ENCODE measurements around the gene SAMD1. TPM values are rescaled to one million over a fixed set of nuclear protein-coding genes. Genes with fewer than 3 reads are reported as not detected.

SAMD1 gene
- polyA plus RNA-seq, 4 donors, result 19.7 to 45.4 (median 32.0) TPM

DNA sequence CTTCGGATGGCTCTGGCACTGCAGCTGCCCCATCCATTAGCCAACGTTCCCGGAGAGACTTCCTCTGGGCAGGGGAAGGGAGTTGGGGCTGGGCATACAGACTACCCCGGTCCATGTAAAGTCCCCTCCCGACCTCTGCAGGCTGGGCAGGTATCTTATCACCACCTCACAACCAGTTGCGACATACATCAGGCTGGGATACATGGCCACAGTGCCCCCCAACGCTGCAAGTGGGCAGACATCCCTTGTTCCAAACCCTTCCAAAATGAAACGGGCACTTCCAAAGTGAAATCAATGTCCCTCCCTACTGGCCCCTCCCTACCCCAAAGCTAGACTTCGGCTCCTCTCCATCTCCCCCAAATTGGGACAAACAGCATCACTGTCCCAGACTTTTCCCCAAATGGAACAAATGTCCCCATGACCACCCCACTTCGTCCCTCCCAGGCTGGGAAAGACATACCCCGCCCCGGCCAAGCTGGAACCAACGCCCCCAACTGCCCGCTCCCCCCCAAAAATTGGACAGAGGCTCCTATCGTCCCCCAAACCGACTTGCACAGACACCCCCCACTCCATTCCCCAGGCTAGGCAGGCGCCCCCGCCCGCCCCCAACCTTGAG is 33.7 kb downstream of the SAMD1 start:
- peaks cover 0 to 40% (median 6%) of the 10 kb centered on the region in 3 donors for H3K27me3 ChIP-seq (ENCODE audit: control insufficient read depth in 3 of 3, insufficient read depth in 3 of 3, low read length in 3 of 3)
- peaks cover 0 to 26% (median 2%) of the 10 kb centered on the region in 3 donors for H3K4me1 ChIP-seq (ENCODE audit: control insufficient read depth in 3 of 3, insufficient read depth in 2 of 3, low read depth in 1 of 3, low read length in 2 of 3)
- peak overlapping the region in 1 of 3 donors; percentile 7 for H3K4me3 ChIP-seq (ENCODE audit: low read depth in 1 of 3, low read length in 3 of 3)
- DNase-seq, result no peak
- H3K27ac ChIP-seq (ENCODE audit: low read depth in 1 of 3, low read length in 2 of 3), result no peak overlapping the region
- WGBS, 3 donors, result 31 to 47% (median 44%) methylated on average over 17 to 19 of the region's 19 CpGs
- peaks cover 0 to 7% (median 0%) of the 10 kb centered on the region in 3 donors for H3K36me3 ChIP-seq (ENCODE audit: control insufficient read depth in 3 of 3, insufficient read depth in 2 of 3, low read depth in 1 of 3, low read length in 3 of 3)
- H3K9me3 ChIP-seq (ENCODE audit: control insufficient read depth in 2 of 2, insufficient read depth in 1 of 2, low read depth in 1 of 2, low read length in 1 of 2), result peaks cover 0 to 6% of the 10 kb centered on the region in 2 donors
- no peak for FAIRE-seq

DNA sequence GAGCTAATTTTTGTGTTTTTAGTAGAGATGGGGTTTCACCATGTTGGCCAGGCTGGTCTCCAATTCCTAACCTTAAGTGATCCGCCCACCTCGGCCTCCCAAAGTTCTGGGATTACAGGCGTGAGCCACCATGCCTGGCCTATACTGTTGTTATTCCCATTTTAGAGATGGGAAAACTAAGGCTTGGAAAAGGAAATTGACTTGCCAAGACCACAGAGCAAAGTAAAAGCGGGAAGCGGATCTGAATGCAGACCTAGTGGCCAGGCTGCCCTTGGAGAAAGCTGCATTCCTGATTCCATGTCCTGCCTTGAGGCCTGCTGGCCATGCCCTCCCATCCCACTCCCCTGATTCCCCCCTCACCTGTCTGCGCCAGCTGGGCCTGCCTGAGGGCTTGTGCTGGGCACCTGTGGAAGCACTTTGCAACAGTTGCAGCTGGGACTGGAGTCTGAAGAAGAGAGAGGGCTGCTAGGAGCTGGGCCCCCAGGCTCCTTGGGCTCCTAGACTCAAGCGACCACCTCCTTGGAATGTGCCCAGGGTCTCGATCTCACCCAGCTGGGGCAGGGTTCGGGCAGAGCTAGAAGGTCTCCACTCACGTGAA is 34.4 kb downstream of the SAMD1 start:
- no peak overlapping the region for H3K4me3 ChIP-seq (ENCODE audit: low read depth in 1 of 3, low read length in 3 of 3)
- 94 to 97% (median 96%) methylated on average over 10 of the region's 10 CpGs for WGBS, 3 donors
- H3K27me3 ChIP-seq (ENCODE audit: control insufficient read depth in 3 of 3, insufficient read depth in 3 of 3, low read length in 3 of 3), result peaks cover 0 to 40% (median 6%) of the 10 kb centered on the region in 3 donors
- no peak overlapping the region for H3K27ac ChIP-seq (ENCODE audit: low read depth in 1 of 3, low read length in 2 of 3)
- H3K9me3 ChIP-seq (ENCODE audit: control insufficient read depth in 2 of 2, insufficient read depth in 1 of 2, low read depth in 1 of 2, low read length in 1 of 2), result peaks cover 0 to 6% of the 10 kb centered on the region in 2 donors
- DNase-seq (no peak), FAIRE-seq (no peak)
- peaks cover 0 to 19% (median 0%) of the 10 kb centered on the region in 3 donors for H3K4me1 ChIP-seq (ENCODE audit: control insufficient read depth in 3 of 3, insufficient read depth in 2 of 3, low read depth in 1 of 3, low read length in 2 of 3)
- peaks cover 0 to 10% (median 0%) of the 10 kb centered on the region in 3 donors for H3K36me3 ChIP-seq (ENCODE audit: control insufficient read depth in 3 of 3, insufficient read depth in 2 of 3, low read depth in 1 of 3, low read length in 3 of 3)

DNA sequence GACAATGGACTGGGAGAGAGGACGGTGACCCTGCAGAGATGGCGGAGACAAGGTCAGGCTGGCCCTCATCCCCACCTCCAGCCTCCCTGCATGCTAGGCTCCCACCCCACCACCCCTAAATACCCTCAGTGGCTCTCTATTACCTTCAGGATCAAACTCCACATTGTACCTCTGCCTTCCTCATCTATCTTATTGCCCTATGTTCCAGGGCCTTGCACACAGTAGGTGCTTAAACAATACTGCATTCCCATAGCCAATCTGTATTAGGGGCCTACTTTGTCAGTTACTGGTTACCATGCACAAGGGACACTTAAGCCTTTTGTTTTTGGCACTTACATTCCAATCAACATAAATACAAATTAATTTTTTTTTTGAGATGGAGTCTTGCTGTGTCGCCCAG is 35.2 kb downstream of the SAMD1 start:
- FAIRE-seq, result no peak

DNA sequence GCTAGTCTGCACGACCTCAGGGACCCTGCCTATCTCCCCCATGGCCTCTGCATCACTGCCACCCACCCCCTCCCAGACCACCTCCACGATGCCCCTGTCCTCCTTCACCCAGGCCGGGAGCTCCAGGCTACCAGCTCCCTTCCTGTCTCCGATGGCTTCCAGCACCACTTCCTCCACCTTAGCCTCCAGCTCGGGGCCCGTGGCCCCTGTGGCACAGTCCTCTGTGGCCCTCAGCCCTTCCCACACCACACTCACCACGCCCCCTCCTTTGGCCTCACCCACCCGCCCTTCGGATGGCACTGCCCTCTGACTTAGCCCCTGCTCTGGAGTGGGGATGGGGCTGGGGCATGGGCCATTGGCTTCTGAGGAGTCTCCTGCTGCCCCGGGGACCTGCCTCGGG is 35.8 kb downstream of the SAMD1 start:
- WGBS, 3 donors, result 54 to 73% (median 61%) methylated on average over 11 of the region's 11 CpGs

More for the DNA sequence above, 35.2 kb downstream of the SAMD1 start:
- Histone ChIP-seq H3K4me1 (ENCODE audit: control insufficient read depth in 3 of 3, insufficient read depth in 2 of 3, low read depth in 1 of 3, low read length in 2 of 3) (peaks cover 0 to 18% (median 0%) of the 10 kb centered on the region in 3 donors), H3K9me3 (ENCODE audit: control insufficient read depth in 2 of 2, insufficient read depth in 1 of 2, low read depth in 1 of 2, low read length in 1 of 2) (peaks cover 0 to 6% of the 10 kb centered on the region in 2 donors), H3K36me3 (ENCODE audit: control insufficient read depth in 3 of 3, insufficient read depth in 2 of 3, low read depth in 1 of 3, low read length in 3 of 3) (peaks cover 0 to 14% (median 0%) of the 10 kb centered on the region in 3 donors), H3K4me3 (ENCODE audit: low read depth in 1 of 3, low read length in 3 of 3) (no peak overlapping the region), H3K27me3 (ENCODE audit: control insufficient read depth in 3 of 3, insufficient read depth in 3 of 3, low read length in 3 of 3) (peaks cover 0 to 40% (median 6%) of the 10 kb centered on the region in 3 donors), H3K27ac (ENCODE audit: low read depth in 1 of 3, low read length in 2 of 3) (no peak overlapping the region)
- WGBS, 3 donors, result 86 to 98% (median 91%) methylated on average over 3 of the region's 3 CpGs
- DNase-seq, result no peak

DNA sequence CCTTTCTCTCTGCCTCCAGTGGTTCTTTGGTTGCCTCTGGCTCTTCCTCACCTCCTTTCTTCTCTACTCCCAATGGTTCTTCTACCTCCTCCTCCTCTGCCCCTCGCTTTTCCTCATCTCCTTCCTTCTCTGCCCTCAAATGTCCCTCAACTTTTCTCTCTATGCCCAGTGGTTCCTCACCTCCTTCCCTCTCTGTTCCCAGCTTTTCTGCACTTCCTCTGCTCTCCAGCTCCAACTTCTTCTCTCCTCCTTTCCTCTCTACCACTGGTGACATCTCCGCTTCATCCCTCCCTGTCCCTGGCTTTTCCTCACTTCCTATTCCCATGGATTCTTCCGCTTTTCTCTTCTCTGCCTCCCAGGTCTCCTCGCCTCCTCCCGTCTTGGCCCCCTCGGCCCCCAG is 36.5 kb downstream of the SAMD1 start:
- peaks cover 0 to 6% (median 0%) of the 10 kb centered on the region in 3 donors for H3K4me1 ChIP-seq (ENCODE audit: control insufficient read depth in 3 of 3, insufficient read depth in 2 of 3, low read depth in 1 of 3, low read length in 2 of 3)
- 81 to 89% (median 82%) methylated on average over 6 of the region's 6 CpGs for WGBS, 3 donors
- H3K36me3 ChIP-seq (ENCODE audit: control insufficient read depth in 3 of 3, insufficient read depth in 2 of 3, low read depth in 1 of 3, low read length in 3 of 3), result peaks cover 0 to 16% (median 1%) of the 10 kb centered on the region in 3 donors
- no peak overlapping the region for H3K27ac ChIP-seq (ENCODE audit: low read depth in 1 of 3, low read length in 2 of 3)
- H3K27me3 ChIP-seq (ENCODE audit: control insufficient read depth in 3 of 3, insufficient read depth in 3 of 3, low read length in 3 of 3), result peaks cover 0 to 32% (median 4%) of the 10 kb centered on the region in 3 donors
- DNase-seq (no peak), FAIRE-seq (no peak)
- peaks cover 0 to 6% of the 10 kb centered on the region in 2 donors for H3K9me3 ChIP-seq (ENCODE audit: control insufficient read depth in 2 of 2, insufficient read depth in 1 of 2, low read depth in 1 of 2, low read length in 1 of 2)
- H3K4me3 ChIP-seq (ENCODE audit: low read depth in 1 of 3, low read length in 3 of 3), result no peak overlapping the region

More for the DNA sequence above, 35.8 kb downstream of the SAMD1 start:
- peaks cover 0 to 12% (median 0%) of the 10 kb centered on the region in 3 donors for H3K4me1 ChIP-seq (ENCODE audit: control insufficient read depth in 3 of 3, insufficient read depth in 2 of 3, low read depth in 1 of 3, low read length in 2 of 3)
- H3K27ac ChIP-seq (ENCODE audit: low read depth in 1 of 3, low read length in 2 of 3), result no peak overlapping the region
- DNase-seq (no peak), FAIRE-seq (no peak)
- peaks cover 0 to 38% (median 4%) of the 10 kb centered on the region in 3 donors for H3K27me3 ChIP-seq (ENCODE audit: control insufficient read depth in 3 of 3, insufficient read depth in 3 of 3, low read length in 3 of 3)
- no peak overlapping the region for H3K4me3 ChIP-seq (ENCODE audit: low read depth in 1 of 3, low read length in 3 of 3)
- H3K9me3 ChIP-seq (ENCODE audit: control insufficient read depth in 2 of 2, insufficient read depth in 1 of 2, low read depth in 1 of 2, low read length in 1 of 2), result peaks cover 0 to 6% of the 10 kb centered on the region in 2 donors
- peaks cover 0 to 14% (median 0%) of the 10 kb centered on the region in 3 donors for H3K36me3 ChIP-seq (ENCODE audit: control insufficient read depth in 3 of 3, insufficient read depth in 2 of 3, low read depth in 1 of 3, low read length in 3 of 3)

DNA sequence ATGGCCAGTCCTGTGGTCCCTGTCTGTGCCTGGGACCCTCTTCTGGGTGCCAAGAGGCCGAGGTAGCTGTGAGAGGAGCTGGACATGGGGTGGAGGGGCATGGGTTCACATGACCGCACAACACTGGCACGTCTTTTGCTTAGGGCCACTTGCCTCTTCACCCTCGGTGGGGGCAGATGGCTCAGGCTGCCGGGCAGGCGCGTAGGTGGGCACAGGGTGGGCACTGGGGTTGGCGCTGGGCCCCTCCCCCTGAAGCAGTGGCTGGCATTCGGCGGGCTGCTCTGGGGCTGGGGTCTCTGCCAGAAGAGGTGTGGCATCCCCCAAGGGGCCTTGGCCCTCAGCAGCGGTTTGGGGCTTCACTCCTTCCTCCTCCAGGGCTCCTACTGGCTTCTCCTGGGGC is 37.1 kb downstream of the SAMD1 start:
- Histone ChIP-seq H3K4me1 (ENCODE audit: control insufficient read depth in 3 of 3, insufficient read depth in 2 of 3, low read depth in 1 of 3, low read length in 2 of 3) (peaks cover 0 to 3% (median 0%) of the 10 kb centered on the region in 3 donors), H3K9me3 (ENCODE audit: control insufficient read depth in 2 of 2, insufficient read depth in 1 of 2, low read depth in 1 of 2, low read length in 1 of 2) (peaks cover 0 to 7% of the 10 kb centered on the region in 2 donors), H3K27ac (ENCODE audit: low read depth in 1 of 3, low read length in 2 of 3) (no peak overlapping the region), H3K27me3 (ENCODE audit: control insufficient read depth in 3 of 3, insufficient read depth in 3 of 3, low read length in 3 of 3) (peaks cover 0 to 26% (median 4%) of the 10 kb centered on the region in 3 donors), H3K4me3 (ENCODE audit: low read depth in 1 of 3, low read length in 3 of 3) (no peak overlapping the region), H3K36me3 (ENCODE audit: control insufficient read depth in 3 of 3, insufficient read depth in 2 of 3, low read depth in 1 of 3, low read length in 3 of 3) (peaks cover 0 to 22% (median 2%) of the 10 kb centered on the region in 3 donors)
- 90 to 93% (median 92%) methylated on average over 8 to 11 of the region's 11 CpGs for WGBS, 3 donors
- FAIRE-seq (no peak), DNase-seq (no peak)

DNA sequence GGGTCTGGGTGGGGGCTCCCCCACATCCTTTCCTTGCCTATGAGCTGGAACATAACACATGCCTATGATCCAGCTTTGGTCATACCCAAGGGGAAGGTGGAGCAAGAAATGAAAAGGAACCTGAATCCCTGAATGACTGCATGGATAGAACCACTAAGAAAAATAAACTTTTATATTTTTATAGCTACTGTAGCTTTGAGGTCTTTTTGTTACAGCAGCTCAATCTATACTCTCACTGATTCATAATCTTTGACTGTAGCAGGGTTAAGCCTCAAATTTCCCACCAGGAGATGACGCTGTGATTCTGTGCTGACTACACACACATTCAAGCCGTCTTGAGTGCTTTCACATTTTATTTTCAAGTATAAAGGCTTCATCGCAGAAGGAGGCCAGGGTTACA is 37.5 kb downstream of the SAMD1 start:
- H3K27me3 ChIP-seq (ENCODE audit: control insufficient read depth in 3 of 3, insufficient read depth in 3 of 3, low read length in 3 of 3), result peaks cover 0 to 21% (median 0%) of the 10 kb centered on the region in 3 donors
- FAIRE-seq (no peak), DNase-seq (no peak)
- H3K36me3 ChIP-seq (ENCODE audit: control insufficient read depth in 3 of 3, insufficient read depth in 2 of 3, low read depth in 1 of 3, low read length in 3 of 3), result peaks cover 0 to 24% (median 2%) of the 10 kb centered on the region in 3 donors
- H3K27ac ChIP-seq (ENCODE audit: low read depth in 1 of 3, low read length in 2 of 3), result no peak overlapping the region
- 93 to 95% (median 95%) methylated on average over 3 of the region's 3 CpGs for WGBS, 3 donors
- H3K9me3 ChIP-seq (ENCODE audit: control insufficient read depth in 2 of 2, insufficient read depth in 1 of 2, low read depth in 1 of 2, low read length in 1 of 2), result peaks cover 0 to 10% of the 10 kb centered on the region in 2 donors
- H3K4me1 ChIP-seq (ENCODE audit: control insufficient read depth in 3 of 3, insufficient read depth in 2 of 3, low read depth in 1 of 3, low read length in 2 of 3), result peaks cover 0 to 2% (median 0%) of the 10 kb centered on the region in 3 donors
- no peak overlapping the region for H3K4me3 ChIP-seq (ENCODE audit: low read depth in 1 of 3, low read length in 3 of 3)

DNA sequence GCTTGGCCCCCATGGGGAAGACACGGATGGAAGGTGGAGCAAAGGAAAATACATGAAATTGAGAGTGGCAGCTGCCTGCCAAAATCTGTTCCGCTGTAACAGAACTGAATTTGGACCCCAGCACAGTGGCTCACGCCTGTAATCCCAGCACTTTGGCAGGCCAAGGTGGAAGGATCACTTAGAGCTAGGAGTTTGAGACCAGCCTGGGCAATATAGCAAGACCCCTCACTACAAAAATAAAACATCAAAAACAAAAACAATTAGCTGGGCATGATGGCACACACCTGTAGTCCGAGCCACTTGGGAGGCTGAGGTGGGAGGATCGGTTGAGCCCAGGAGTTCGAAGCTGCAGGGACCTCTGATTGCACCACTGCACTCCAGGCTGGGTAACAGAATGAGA is 38.1 kb downstream of the SAMD1 start:
- peaks cover 0 to 27% (median 2%) of the 10 kb centered on the region in 3 donors for H3K36me3 ChIP-seq (ENCODE audit: control insufficient read depth in 3 of 3, insufficient read depth in 2 of 3, low read depth in 1 of 3, low read length in 3 of 3)
- H3K27me3 ChIP-seq (ENCODE audit: control insufficient read depth in 3 of 3, insufficient read depth in 3 of 3, low read length in 3 of 3), result peaks cover 0 to 17% (median 0%) of the 10 kb centered on the region in 3 donors
- H3K9me3 ChIP-seq (ENCODE audit: control insufficient read depth in 2 of 2, insufficient read depth in 1 of 2, low read depth in 1 of 2, low read length in 1 of 2), result peaks cover 0 to 10% of the 10 kb centered on the region in 2 donors
- 84 to 91% (median 90%) methylated on average over 6 of the region's 6 CpGs for WGBS, 3 donors
- H3K27ac ChIP-seq (ENCODE audit: low read depth in 1 of 3, low read length in 2 of 3), result no peak overlapping the region
- H3K4me1 ChIP-seq (ENCODE audit: control insufficient read depth in 3 of 3, insufficient read depth in 2 of 3, low read depth in 1 of 3, low read length in 2 of 3), result no peaks in the 10 kb centered on the region
- H3K4me3 ChIP-seq (ENCODE audit: low read depth in 1 of 3, low read length in 3 of 3), result no peak overlapping the region
- FAIRE-seq (no peak), DNase-seq (no peak)
